Neural progenitor cell (in vitro differentiated cells): Measurements from ENCODE around the gene DUSP12. TPM values are rescaled to one million over a fixed set of nuclear protein-coding genes. Genes with fewer than 3 reads are reported as not detected.

ENCODE experiments used
- DNase-seq: peaks from one replicate; pipeline ENCODE4 v3.0.0-alpha.2; 2016; ENCODE audit warnings: low spot score
- H2AFZ ChIP-seq: fragments of 200-600 bp; sonication (generic); replicated peaks from 2 replicates; pipeline ENCODE4 v1.6.1; 2016; ENCODE audit warnings: antibody characterized with exemption
- H3F3A ChIP-seq: fragments of 200-600 bp; sonication (generic); 2 replicates; pipeline ENCODE4 v1.6.1; 2016; ENCODE audit warnings: antibody characterized with exemption, low read depth
- H3K27ac ChIP-seq: fragments of 200-600 bp; sonication (generic); 2 replicates; pipeline ENCODE4 v1.5.1; 2016; ENCODE audit warnings: mild to moderate bottlenecking
- H3K27me3 ChIP-seq: fragments of 200-600 bp; sonication (generic); 2 replicates; pipeline ENCODE4 v1.6.1; 2016; ENCODE audit warnings: mild to moderate bottlenecking, moderate library complexity
- H3K36me3 ChIP-seq: fragments of 200-600 bp; sonication (generic); 2 replicates; pipeline ENCODE4 v1.5.1; 2016
- H3K4me1 ChIP-seq: fragments of 200-600 bp; sonication (generic); 2 replicates; pipeline ENCODE4 v1.6.1; 2016; ENCODE audit warnings: mixed run types
- H3K4me2 ChIP-seq: fragments of 200-600 bp; sonication (generic); 2 replicates; pipeline ENCODE4 v1.6.1; 2016
- H3K4me3 ChIP-seq: fragments of 200-600 bp; sonication (generic); 2 replicates; pipeline ENCODE4 v1.5.1; 2016
- H3K79me2 ChIP-seq: fragments of 200-600 bp; sonication (generic); 2 replicates; pipeline ENCODE4 v1.6.1; 2016; ENCODE audit warnings: low read depth
- H3K9ac ChIP-seq: fragments of 200-600 bp; sonication (generic); 2 replicates; pipeline ENCODE4 v1.6.1; 2016
- H3K9me3 ChIP-seq: fragments of 200-600 bp; sonication (generic); 2 replicates; pipeline ENCODE4 v1.5.1; 2016; ENCODE audit warnings: low read depth
- H4K20me1 ChIP-seq: fragments of 200-600 bp; sonication (generic); 2 replicates; pipeline ENCODE4 v1.6.1; 2016; ENCODE audit warnings: low read depth
- H3K27ac Mint-ChIP-seq: 3 replicates; pipeline ENCODE4 v1.8.0; 2021; ENCODE audit warnings: mixed read lengths
- H3K27me3 Mint-ChIP-seq: 2 replicates; pipeline ENCODE4 v1.8.0; 2022; ENCODE audit warnings: low read depth, mild to moderate bottlenecking, inconsistent platforms, moderate library complexity, mixed read lengths; ENCODE audit not compliant: insufficient read depth
- H3K36me3 Mint-ChIP-seq: 3 replicates; pipeline ENCODE4 v1.8.0; 2021; ENCODE audit warnings: mixed read lengths
- H3K4me1 Mint-ChIP-seq: 3 replicates; pipeline ENCODE4 v1.8.0; 2021; ENCODE audit warnings: mixed read lengths
- H3K4me3 Mint-ChIP-seq: 3 replicates; pipeline ENCODE4 v1.8.0; 2021; ENCODE audit warnings: mild to moderate bottlenecking, moderate library complexity, mixed read lengths
- H3K9me3 Mint-ChIP-seq: 3 replicates; pipeline ENCODE4 v1.8.0; 2020; ENCODE audit warnings: mixed read lengths
- CTCF ChIP-seq: fragments of 200-600 bp; sonication (generic); IDR thresholded peaks from 2 replicates; pipeline ENCODE4 v1.5.1; 2017; ENCODE audit warnings: antibody characterized with exemption, mild to moderate bottlenecking
- EZH2 ChIP-seq: fragments of 200-600 bp; sonication (generic); IDR thresholded peaks from 2 replicates; pipeline ENCODE4 v1.6.1; 2017; ENCODE audit warnings: antibody characterized with exemption, mild to moderate bottlenecking, moderate library complexity
- EZH2phosphoT487 ChIP-seq: fragments of 200-600 bp; sonication (generic); IDR thresholded peaks from 2 replicates; pipeline ENCODE4 v1.6.1; 2017; ENCODE audit warnings: antibody characterized with exemption
- total RNA-seq: library from RNA; depleted of rRNA; stranded (reverse); fragments of >200 nt; gene quantifications from 2 replicates; pipeline ENCODE4 v1.2.3, GENCODE V29; 2015; ENCODE audit warnings: low replicate concordance

The DUSP12 gene
- total RNA-seq, 1 donor from 2014 or later: 81.1 TPM

- no peak for DNase-seq
- no peaks in the 10 kb centered on the region for H3K36me3 Mint-ChIP-seq
- TF ChIP-seq CTCF: no peak
- TF ChIP-seq EZH2phosphoT487: no peak
- no peak for TF ChIP-seq EZH2
- H3K27me3 Mint-ChIP-seq: peaks cover 24% of the 10 kb centered on the region
- H3K4me1 Mint-ChIP-seq: no peaks in the 10 kb centered on the region
- Histone ChIP-seq H3K27me3 (peaks cover 52% of the 10 kb centered on the region), H4K20me1 (no peaks in the 10 kb centered on the region), H3K9ac (no peak overlapping the region), H2AFZ (no peak overlapping the region), H3F3A (peaks cover under 1% of the 10 kb centered on the region), H3K9me3 (no peaks in the 10 kb centered on the region), H3K27ac (no peak overlapping the region), H3K36me3 (no peaks in the 10 kb centered on the region), H3K4me3 (no peak overlapping the region), H3K4me2 (no peak overlapping the region), H3K4me1 (peaks cover under 1% of the 10 kb centered on the region), H3K79me2 (no peaks in the 10 kb centered on the region)
- H3K4me3 Mint-ChIP-seq: no peak overlapping the region
- H3K27ac Mint-ChIP-seq: no peak overlapping the region
- no peaks in the 10 kb centered on the region for H3K9me3 Mint-ChIP-seq
Measured at GRCh38 chr1:161720422-161720821, 29.2 kb upstream of the DUSP12 start.

GRCh38 chr1:161720956-161721737 is 28.4 kb upstream of the DUSP12 start, which contains the start of gene FCRLB:
TSS of gene FCRLB (plus strand) at chr1:161721544. CDS start at chr1:161722673, 1,129 bp downstream.
- H3K27ac Mint-ChIP-seq: no peak within 1 kb of the TSS
- DNase-seq: no peak
- Histone ChIP-seq H3K36me3 (no peaks in the 10 kb centered on the region), H3F3A (peaks cover 6% of the 10 kb centered on the region), H3K4me1 (peaks cover 5% of the 10 kb centered on the region), H3K9ac (no peak within 1 kb of the TSS), H3K4me2 (no peak within 1 kb of the TSS), H3K9me3 (no peaks in the 10 kb centered on the region), H2AFZ (no peak within 1 kb of the TSS), H3K79me2 (no peaks in the 10 kb centered on the region), H3K27me3 (peaks cover 56% of the 10 kb centered on the region), H3K4me3 (no peak within 1 kb of the TSS), H3K27ac (no peak within 1 kb of the TSS), H4K20me1 (no peaks in the 10 kb centered on the region)
- TF ChIP-seq EZH2 (no peak), EZH2phosphoT487 (no peak), CTCF (no peak)
- peaks cover 30% of the 10 kb centered on the region for H3K27me3 Mint-ChIP-seq
- no peaks in the 10 kb centered on the region for H3K36me3 Mint-ChIP-seq
- no peaks in the 10 kb centered on the region for H3K9me3 Mint-ChIP-seq
- H3K4me1 Mint-ChIP-seq: peaks cover 4% of the 10 kb centered on the region
- H3K4me3 Mint-ChIP-seq: no peak within 1 kb of the TSS

GRCh38 chr1:161721738-161722343 is 27.7 kb upstream of the DUSP12 start:
- H3K4me3 Mint-ChIP-seq: no peak overlapping the region
- H3F3A ChIP-seq: peaks cover 6% of the 10 kb centered on the region
- no peaks in the 10 kb centered on the region for H3K9me3 ChIP-seq
- no peak overlapping the region for H2AFZ ChIP-seq
- no peak for TF ChIP-seq EZH2phosphoT487
- no peak for TF ChIP-seq CTCF
- TF ChIP-seq EZH2: no peak
- no peak overlapping the region for H3K9ac ChIP-seq
- H3K4me3 ChIP-seq: no peak overlapping the region
- peaks cover 4% of the 10 kb centered on the region for H3K4me1 Mint-ChIP-seq
- no peaks in the 10 kb centered on the region for H3K79me2 ChIP-seq
- H3K4me1 ChIP-seq: peaks cover 5% of the 10 kb centered on the region
- H3K4me2 ChIP-seq: no peak overlapping the region
- peaks cover 30% of the 10 kb centered on the region for H3K27me3 Mint-ChIP-seq
- H3K27ac Mint-ChIP-seq: no peak overlapping the region
- no peak overlapping the region for H3K27ac ChIP-seq
- no peaks in the 10 kb centered on the region for H3K9me3 Mint-ChIP-seq
- no peaks in the 10 kb centered on the region for H3K36me3 Mint-ChIP-seq
- H3K27me3 ChIP-seq: peaks cover 61% of the 10 kb centered on the region
- DNase-seq: no peak
- no peaks in the 10 kb centered on the region for H3K36me3 ChIP-seq
- no peaks in the 10 kb centered on the region for H4K20me1 ChIP-seq
